ENCODE measurements around the gene RHOU.

Gene RHOU

DNA sequence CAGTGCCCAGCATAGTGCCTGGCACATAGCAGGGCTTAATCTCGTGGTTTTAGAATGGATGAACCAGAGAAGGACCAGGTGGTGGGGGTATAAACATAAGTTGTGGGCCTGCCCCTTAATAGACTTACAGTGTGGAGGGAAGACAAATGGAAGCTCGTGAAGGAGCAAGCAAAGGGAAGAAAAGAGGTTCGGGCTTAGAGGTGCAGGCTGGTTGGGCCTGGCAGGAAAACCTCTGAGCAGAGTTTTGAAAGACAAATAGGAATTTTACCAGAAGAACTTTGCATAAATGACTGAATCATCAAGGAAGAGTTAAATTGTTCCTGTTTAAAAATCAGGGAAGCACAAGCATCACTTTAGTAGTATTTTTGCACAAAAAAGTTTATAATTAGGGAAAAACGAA lies 4.5 kb downstream of the RHOU start:
- DNase-seq, result no peak

DNA sequence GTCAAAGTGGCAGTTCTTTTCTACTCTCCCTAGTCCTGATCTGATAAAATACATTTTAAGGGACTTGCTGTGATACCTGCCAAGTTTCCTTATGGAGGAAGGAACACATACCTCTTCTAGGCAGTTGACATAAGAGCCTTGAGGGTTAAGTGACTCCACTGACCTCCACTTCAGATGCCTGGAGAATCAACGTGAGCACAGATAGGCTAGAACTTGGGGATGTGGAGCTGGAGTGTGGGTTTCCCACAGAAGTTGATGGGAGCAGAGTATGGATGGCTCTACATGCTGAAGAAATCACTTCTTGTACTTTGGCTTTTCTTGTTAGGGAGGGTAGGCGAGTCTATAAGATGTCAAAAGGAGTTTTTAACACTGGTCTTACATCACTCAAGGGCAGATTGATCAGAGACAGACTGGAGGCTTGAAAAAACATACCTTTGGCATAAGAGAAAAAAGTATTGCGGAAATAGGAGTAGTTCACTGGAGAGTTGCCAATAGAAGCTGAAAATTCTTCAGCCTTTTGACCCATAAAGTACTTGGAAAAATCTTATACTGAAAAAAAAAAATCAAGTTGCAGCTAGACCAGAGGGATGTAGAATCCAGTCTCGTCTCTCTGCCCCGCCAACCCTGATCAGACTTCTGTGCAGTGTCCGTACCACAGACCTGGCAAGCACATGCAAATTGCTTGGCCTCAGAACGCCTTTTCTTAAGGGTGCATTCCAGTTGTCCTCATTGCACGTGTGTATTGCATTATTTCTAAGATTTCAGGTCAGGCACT lies 5.5 kb downstream of the RHOU start:
- DNase-seq, result no peak

DNA sequence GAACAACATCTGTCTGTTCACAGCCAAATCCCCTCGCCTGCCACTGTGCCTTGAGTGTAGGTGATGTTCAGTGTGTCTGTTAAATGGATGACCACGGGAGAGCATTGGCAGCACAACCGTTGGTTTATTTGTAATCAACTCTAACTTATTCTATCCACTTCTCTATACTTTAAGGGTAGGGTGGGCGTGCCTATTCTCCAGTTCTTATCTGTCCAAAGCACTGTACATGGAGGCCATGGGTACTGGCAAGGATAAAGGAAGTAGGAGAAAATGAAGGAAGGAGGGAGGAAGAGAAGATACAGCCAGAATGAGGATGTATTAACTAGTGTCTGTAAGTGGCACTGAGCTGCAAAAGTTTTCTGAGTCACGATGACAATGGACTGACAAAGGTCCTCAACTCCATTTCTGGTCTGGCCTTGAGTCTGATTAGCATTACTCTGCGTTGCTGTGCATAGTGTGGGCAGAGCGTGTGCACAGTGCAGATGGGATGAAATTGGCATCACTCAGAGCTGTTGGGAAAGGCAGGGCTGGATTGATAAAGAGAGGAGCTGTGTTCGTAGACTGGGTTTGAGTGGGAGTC lies 7.1 kb downstream of the RHOU start:
- DNase-seq, result no peak

DNA sequence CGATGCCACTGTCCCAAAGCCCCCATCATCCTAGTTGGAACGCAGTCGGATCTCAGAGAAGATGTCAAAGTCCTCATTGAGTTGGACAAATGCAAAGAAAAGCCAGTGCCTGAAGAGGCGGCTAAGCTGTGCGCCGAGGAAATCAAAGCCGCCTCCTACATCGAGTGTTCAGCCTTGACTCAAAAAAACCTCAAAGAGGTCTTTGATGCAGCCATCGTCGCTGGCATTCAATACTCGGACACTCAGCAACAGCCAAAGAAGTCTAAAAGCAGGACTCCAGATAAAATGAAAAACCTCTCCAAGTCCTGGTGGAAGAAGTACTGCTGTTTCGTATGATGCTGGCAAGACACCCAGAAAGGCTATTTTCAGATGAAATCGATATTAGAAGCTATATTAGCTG lies 8.1 kb downstream of the RHOU start:
- DNase-seq, result no peak

DNA sequence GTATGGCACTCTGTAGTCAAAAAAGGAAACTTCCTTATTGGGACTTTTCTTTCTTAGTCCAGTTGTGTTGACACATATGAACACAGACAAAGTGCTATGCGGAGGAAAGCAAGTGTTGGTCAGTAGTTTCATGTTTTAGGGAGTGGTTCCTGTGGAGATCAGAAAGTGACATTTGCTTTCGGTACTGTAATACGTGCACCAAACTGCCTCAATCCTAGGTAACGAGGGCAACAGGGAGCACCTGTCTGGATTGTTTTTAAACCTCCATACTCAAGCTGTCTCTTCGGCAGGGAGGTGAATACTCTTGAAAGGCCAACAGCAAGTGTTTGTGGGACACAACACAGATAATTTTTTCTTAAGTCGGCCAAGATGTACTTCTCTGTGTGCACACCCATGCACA lies 9.1 kb downstream of the RHOU start:
- no peak for DNase-seq

DNA sequence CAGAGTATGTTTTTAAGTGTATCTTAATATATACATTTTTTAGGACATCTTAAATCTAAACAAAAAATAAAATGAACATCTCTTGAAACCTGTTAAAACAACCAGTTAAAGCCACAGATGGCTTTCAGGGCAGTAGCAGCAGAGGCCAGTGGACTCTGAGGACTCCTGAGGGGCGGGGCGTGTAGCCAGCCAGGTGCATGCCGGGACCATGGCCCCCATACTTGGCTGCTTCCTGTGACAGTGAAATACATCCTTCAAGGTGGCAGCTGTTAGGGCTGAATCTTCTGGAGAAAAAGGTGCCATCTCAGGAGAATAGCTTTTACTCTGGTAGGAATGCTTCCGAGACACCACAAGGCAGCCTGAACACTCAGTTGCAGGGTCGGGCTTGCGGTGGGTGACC lies 9.6 kb downstream of the RHOU start:
- no peak for DNase-seq

DNA sequence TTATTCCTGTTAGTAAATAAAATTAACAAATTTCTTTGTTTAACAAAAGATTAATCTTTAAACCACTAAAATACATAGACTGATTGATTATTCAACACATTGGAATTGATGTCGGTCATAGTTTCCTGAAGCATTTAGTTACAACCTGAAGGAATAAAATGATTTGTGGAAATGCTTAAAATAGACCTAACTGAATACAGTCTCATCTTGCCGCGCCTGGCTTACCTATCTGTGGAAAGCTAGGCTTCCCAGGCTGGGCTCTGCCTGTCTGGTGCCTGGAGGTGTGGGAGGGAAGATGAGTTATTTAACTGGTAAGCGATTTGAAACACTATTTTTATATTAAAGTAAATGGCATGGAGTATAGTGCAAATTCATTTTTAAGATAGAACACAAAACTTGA lies 10.2 kb downstream of the RHOU start:
- no peak for DNase-seq

DNA sequence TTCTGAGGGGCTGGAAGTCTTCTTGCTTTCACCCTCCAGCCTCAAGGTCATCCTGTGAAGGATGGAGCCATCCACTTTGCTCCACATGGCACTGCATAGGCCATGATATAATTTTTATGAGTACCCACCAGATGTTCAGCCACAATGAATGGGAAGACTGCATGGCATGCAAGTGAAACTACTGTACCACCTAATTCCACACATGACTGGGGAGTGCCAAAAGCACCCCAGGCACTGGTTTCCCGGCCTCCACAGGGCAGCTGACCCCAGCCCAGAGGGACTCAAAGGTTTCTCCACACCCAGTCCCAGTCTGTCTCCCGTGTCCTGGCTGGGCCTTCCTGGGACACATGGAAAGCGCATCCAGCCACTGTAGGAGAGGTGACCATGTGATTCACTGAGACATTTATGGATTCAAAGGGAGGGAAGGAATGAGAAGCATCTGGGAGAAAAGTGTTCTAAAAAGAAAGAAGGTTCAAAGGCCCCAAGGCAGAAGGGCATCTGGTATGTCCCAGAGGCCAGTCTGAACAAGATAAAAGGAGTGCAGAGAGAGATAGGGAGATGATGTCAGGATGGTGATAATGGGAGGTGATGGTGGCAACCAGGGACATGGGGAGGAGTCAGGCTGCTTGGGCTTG lies 12.1 kb downstream of the RHOU start:
- no peak for DNase-seq

DNA sequence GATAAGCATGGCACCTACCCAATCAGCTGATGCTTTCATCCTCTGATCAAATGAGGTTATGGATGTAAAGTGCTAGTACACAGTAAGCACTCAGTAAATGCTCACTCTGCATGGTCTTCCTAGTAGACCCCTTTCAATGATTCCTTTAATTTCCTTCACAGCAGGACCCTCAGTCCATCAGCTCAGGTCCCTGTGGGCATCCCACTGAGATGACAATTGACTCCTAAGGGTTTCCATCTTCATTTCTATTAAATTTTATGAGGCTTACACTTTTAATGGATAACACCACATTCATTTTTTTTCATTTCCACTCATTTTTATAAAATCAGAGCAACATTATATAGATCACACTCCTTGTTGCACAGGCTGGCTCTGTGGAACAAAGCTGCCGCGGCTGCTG lies 12.8 kb downstream of the RHOU start:
- DNase-seq, result no peak

DNA sequence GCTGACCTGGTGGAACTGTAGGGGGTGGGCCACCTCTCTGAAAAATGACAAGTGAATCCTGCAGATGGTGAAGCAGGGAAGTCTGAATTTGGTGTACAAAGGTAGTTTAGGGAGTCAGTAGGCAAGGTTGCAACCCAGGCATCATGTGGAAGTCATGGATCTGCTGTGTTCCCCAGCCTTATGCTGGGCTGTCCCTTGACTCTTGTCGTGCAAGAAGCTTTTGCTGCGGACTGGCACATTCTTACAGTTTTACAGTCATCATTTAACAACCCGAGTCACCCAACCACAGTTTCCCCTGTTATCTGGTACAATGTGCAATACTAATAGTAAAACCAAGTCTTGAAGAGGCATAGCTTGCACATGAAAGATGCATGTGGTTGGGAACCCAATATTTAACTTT lies 13.2 kb downstream of the RHOU start:
- DNase-seq, result no peak

DNA sequence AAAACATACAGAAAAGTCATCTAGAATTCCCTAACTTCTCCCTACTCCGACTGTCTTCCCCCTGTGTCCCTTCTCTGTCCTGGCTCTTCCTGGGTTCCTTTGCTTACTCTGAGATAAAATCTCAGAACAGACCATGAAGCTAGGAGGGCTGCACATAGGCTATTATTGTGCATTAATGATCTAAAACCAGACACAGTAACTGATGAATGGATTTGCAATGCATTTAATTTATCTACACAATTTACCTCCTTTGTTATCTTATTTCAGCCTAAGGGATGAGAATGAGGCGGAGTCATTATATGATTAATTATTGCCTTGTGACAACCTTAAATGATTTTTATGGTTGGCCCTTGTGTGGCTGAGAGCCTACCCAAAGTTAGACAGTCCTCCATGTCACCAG lies 14.5 kb downstream of the RHOU start:
- no peak for DNase-seq

DNA sequence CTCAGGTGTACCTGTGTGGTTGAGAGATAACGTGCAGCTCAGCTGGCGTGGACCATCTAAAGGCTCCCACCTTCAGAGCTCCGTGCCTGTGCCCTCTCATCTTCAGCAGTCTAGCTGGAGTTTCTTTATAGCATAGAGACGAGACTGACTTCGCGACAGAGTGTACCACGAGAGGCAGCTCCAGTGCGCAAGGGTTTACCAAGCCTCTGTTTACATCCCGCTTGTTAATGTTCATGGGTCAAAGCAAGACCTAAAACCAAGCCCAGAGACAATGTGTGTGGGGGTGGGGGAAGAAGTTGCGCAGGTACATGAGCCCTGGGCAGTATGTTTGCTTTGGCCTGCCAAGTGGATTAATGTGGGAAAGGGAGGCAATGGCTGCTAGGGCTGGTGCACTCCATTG lies 15.6 kb downstream of the RHOU start:
- DNase-seq, result no peak

DNA sequence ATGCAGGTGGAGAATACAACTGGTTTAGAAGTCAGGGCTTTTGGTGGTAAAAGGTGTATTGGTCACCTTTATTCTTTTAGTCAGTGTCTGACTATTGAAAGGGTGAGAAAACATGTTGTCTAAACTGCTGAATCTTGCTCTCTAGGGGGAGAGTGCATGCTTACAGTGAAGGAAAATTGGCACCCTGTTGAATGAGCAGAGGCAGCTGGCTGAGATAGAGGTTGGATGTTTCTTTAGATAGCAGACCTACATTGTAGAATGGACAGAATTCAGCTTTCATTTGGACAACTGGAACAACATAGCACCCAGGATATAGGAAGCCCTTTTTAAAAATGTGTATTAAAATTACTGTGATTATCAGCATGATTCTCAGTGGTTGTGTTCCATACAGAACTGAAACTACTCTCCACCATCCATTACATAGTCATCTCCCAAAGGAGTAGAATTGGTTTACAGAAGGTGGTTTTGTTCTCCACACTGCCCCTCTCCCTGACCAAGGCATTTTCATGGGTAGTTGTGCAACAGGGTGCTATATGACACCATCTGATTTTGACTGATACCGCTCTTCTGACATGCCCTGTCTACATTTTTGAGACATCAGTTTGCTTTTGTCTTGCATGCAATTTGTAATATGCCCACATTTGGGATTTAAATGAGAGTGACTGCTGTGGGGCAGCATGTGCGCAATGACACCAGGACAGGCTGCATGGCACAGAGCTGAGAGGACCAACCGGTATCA lies 16.2 kb downstream of the RHOU start:
- DNase-seq, result no peak

DNA sequence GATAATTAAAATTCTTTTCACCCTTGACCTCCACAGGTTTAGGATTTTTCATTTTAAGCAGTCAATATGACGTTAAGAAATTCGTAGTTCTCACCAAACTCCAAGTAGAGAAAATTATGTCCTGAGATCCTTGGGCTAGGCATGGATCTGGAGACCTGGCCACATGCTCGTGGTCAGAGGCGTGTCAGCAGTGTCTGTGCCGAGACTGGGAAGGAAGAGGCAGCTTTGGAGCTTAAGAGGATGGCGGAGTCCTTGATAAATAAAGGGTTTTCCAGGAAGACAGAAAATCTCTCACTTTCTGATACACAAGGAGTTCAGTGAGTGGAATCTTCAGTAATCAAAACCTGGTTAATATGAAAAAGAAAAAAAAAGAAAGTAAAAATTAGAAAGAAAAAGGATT lies 17.0 kb downstream of the RHOU start:
- no peak for DNase-seq

DNA sequence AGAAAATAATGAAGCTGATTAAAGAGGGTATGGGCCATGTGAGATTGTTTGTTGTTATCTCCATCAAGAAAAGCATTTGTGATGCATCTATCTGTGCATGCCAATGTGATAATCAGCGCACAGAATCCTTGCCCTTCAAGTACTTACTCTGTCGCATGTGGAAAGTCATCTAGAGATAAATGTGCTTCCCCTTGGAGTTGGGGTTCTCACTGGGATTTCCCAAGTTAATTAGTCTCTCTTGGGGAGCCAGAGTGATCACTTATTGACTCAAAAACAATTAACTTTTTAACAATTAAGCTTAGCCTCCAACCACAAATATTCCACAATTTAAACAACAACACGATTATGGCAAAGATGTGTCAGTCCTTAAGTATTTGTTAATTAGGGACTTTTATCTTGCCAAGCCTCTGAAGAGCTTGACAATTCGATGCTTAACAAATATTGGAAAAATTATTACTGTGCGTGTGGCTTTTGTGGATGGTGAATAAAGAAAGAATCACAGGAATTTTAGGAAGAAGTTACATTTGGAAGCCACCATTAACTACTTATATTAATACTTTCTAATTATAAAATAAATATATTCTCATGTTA lies 17.5 kb downstream of the RHOU start:
- DNase-seq, result no peak

DNA sequence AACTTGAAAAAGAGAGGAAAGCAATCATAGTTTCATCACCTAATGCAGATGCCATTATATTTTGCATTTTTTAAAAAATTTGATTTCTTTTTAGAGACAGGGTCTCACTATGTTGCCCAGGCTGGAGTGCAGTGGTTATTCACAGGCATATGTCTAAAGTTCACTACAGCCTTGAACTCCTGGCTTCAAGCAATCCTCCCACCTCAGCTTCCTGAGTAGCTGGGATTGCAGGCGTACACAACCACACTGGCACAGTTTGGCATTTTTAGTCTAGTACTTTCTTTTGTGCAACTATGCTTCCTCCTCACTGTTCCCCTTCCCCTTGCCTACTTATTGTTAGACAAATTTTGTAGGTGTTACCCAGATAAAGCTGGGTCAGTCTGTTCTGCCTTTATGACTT lies 18.0 kb downstream of the RHOU start:
- no peak for DNase-seq

DNA sequence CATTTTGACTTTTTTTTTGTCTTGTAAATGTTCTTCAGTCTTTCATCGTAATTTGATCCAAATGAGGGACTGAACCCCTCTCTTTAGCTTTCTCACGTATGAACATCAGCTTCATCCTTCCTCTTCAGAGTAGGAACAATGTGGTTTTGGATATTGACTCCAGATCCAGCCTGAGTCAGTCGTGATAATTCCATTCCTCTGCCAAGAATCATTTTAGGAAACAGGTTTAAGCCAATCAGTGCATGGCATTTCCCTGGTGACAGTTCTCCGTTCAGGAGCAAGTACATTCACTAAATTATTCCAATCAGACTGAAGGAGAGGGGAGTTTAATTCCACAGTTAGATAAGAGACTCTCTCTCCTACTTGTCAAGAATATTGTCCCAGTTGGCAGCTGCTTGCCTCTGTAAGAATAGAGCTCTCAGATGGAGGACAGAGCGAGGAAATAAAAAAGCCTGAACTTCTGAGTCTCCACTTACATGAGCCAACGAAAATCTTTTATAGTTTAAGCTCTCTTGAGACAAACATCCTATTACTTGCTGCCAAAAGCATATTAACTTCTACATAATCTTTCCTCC lies 18.6 kb downstream of the RHOU start:
- no peak for DNase-seq

DNA sequence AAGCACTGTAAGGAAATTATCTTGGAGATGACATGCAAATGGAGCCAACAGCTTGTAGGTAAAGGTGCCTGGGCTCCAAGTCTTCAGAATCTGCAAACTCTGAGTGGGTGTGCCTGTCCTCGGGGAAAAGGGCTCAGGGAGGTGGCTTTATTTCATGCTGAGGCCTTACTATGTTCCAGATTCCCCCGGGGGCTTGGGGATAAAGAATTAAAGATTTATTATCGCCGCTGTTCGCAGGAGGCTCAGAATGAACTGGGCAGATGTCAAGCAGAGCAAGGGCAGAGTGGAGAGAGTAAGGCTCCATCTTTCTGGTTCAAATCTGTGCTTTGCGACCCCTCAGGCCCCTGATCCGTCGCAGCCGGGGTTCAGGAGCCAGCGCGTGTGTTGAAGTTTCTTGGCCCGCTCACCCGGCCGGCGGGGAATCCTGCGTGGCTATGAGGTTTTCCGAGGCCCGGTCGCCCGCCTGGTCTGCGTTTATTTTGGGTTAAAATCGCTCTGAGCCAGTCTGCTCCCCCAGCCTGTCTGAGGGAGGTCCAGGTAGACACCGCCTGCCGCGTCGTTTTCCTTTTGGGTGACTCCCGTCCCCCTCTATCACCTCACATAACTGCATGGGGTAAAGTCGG lies 19.5 kb downstream of the RHOU start:
- DNase-seq, result no peak

DNA sequence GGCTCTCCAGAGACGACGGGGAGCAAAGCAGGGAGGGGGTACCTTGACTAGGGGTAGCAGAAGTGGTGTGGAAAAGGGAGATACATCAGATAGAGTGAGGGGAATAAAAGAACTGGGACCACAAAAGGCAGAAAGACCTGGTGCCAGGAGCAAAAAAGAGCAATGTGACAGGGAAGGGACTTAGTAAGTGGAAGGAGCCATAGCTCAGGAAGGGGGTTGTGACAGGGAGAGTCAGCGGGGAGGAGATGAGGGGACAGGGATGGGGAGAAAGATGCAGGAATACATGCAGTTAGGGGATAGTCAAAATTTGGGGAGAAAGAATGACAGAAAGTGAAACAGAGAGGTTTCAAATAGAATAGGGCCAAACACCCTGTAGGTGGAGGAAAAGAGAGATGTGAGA lies 20.5 kb downstream of the RHOU start:
- no peak for DNase-seq

DNA sequence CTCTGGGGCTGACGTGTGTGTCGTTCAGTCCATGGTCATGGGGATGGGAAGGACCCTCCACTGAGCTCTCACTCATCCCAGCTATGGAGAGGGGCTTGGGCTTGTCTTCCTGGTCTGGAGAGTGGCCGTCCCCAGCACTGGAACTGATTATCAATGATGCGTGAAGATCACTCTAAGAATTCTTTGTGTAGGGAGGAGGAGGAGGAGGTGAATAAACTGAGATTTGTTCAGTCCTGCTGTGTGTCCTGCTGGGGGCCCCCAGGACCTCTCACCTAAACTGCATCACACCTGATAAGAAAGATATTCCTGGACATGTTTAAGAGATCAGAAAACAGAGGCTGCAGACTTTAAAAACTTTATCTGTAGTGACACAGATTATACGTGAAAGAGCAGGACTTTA lies 21.2 kb downstream of the RHOU start:
- DNase-seq, result no peak

DNA sequence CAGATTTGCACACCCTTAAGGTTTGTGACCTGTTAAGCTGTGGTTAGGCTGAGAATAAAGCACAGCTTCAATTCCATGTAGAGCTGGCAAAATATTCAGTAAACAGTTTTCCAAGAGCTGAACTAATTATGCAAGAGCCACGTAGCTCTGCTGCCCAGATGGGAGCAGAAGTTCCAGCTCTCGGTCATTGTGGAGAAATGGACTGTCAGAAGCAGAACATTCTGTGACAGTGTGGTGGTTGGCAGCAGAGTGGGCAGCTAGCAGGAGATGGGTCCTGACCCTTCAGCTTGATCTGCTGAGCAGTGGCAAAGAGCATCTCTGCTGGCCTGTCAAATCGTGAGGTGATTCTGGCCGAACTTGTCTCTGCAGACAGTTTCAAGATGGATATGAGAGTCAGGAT lies 23.2 kb downstream of the RHOU start:
- no peak for DNase-seq

DNA sequence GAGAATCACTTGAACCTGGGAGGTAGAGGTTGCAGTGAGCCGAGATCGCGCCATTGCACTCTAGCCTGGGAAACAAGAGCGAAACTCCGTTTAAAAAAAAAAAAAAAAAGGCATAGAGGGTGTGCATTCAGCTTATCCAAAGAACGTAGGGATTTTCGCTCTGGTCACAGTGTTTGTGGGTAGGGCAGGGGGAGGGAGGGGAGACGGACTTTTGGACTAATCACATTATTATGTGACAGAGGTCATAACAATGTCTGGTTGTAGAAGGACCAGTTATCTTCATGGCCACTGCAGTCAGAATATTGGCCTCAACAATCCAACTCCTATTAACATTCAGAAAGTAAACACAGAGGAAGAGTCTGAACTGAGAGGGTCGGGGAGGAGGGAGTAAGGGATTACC lies 25.7 kb downstream of the RHOU start:
- no peak for DNase-seq

DNA sequence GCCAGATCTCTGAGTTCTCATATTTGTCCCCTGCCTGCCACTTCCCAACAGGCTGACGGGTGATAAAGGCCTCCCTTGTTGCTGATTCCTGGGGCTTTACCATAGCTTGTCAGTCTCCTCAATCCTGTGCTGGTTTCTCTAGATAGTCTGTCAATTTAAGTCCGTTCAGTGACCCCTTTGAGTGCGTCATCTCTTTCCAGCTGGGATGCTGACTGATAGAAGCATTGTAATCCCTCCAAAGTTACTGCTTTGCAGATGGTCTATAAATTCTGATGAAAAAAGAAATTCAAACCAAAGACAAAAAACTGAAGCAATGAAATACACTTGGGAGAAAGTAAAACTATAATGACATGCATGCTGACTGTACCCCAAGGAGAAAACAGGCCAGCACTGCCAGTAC lies 28.3 kb downstream of the RHOU start:
- no peak for DNase-seq

Data from COR-L47 (cell line).